ENCODE data around the gene GUCY1A2.

DNA sequence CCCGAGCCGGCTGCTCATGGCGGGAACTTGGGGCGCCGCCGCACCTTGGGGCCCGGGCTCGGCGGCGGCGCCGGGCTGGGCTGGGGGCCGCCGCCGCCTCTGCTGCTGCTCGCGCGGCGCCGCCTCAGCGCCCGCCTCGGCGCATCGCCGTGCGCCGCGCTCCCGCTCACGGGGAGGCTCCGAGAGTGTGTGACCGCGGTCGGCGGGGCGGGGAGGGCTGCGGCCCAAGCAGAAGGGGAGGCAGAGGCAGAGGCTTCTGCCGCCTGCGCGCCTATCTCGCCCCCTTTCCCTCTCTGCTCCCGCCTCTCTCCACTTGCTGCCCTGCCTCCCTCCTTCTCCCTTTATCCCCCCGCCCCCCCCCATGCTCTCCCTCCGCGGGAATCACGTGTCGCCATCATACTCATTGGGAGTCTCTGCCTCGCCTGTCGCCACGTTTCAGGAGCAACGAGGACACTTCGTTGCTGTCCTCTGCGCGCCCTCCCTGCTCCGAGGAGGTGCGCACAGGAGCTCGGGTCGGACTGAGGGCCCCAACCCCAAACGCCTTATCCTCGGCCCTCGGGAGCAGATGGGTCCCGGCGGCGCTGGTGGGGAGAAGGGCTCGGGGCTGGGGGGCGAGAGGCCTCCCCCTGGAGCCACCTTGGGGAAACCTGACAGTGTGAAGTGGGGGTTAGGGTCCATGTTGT lies at the start of gene GUCY1A2:
- TF ChIP-seq, protein P1, sequence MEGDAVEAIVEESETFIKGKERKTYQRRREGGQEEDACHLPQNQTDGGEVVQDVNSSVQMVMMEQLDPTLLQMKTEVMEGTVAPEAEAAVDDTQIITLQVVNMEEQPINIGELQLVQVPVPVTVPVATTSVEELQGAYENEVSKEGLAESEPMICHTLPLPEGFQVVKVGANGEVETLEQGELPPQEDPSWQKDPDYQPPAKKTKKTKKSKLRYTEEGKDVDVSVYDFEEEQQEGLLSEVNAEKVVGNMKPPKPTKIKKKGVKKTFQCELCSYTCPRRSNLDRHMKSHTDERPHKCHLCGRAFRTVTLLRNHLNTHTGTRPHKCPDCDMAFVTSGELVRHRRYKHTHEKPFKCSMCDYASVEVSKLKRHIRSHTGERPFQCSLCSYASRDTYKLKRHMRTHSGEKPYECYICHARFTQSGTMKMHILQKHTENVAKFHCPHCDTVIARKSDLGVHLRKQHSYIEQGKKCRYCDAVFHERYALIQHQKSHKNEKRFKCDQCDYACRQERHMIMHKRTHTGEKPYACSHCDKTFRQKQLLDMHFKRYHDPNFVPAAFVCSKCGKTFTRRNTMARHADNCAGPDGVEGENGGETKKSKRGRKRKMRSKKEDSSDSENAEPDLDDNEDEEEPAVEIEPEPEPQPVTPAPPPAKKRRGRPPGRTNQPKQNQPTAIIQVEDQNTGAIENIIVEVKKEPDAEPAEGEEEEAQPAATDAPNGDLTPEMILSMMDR (IDR thresholded peaks at IDR 0.05 in 4 of 5, conservative IDR thresholded peaks at IDR 0.05 in 1 of 5): no peak
- no peak for TF ChIP-seq POLR2A (IDR thresholded peaks at IDR 0.05)
